Midbrain (tissue), 1 donor: Measurements from ENCODE around the gene PRRG1.
"Not testable (repeated sequence)": the region's sequence is repeated elsewhere in the genome, so short reads cannot be mapped to it uniquely, and the experiment has no call there.

Source experiments
- DNase-seq: peaks from one replicate; lab custom pipeline; 2025; lab: John Stamatoyannopoulos, UW

Gene PRRG1

DNA sequence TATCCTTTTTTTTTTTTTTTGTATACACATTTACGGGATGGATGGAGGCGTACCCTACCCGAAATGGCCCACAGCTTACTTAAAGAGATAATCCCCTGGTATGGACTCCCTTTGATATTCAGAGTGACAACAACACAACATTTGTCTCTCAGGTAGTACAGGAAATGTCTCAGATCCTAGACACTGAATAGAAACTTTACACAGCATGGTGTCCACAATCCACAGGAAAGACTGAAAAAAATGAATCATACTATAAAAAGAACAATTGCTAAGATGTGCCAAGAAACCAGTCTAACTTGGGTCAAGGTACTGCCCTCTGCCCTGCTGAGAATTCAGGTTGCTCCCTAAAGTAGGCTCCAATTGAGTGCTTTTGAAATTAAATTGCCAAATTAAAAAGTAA, 121.5 kb downstream of the PRRG1 start:
- DNase-seq, result no peak

GRCh38 chrX:37472836-37473235, 123.7 kb downstream of the PRRG1 start:
- no peak for DNase-seq

GRCh38 chrX:37474478-37474877, 125.3 kb downstream of the PRRG1 start:
- no peak for DNase-seq

- no peak for DNase-seq
These were observed 127.5 kb downstream of the PRRG1 start for GRCh38 chrX:37476571-37477170.

GRCh38 chrX:37484335-37484734, 135.2 kb downstream of the PRRG1 start:
- DNase-seq, result not testable (repeated sequence)

GRCh38 chrX:37485429-37485828, 136.3 kb downstream of the PRRG1 start:
- no peak for DNase-seq

GRCh38 chrX:37487271-37487670, 138.1 kb downstream of the PRRG1 start:
- no peak for DNase-seq

GRCh38 chrX:37488323-37488722, 139.2 kb downstream of the PRRG1 start:
- DNase-seq, result no peak

DNA sequence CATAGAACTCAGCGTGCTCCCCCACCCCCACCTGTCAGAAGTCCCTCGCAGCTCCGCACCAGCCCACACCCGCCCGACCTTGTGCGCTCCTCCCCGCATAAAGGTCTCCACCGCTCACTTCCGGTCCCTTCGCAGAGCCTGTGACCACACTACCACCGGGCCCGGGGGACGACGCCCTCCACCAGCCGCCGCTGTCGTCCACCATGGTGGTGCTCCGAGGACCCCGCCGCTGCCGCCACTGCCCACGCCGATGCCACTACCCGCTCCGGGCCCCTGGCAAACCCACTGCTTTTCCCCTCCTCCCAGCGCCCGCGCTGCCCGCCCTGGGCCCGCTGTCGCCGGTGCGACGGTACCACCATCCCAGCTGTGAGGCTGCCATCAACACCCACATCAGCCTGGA, 142.5 kb downstream of the PRRG1 start:
- no peak for DNase-seq

DNA sequence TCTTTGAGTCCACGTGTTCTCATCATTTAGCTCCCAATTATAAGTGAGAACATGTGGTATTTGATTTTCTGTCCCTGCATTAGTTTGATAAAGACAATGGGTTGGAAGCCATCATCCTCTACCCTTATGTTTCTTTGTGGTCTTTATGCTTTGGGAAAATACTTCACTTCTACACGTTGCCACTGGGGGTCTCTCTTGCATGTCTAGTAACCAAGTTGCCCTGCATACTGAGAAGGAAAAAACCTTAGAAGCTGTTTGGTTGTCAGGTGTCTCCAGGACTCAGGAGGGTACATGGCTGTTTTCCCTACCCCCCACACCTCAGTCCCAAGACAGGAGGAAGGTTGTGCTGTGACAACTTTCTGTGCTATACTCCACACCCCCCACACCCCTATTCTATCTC, 146.6 kb downstream of the PRRG1 start:
- not testable (repeated sequence) for DNase-seq

GRCh38 chrX:37497126-37497525, 148.0 kb downstream of the PRRG1 start:
- DNase-seq, result not testable (repeated sequence)

DNA sequence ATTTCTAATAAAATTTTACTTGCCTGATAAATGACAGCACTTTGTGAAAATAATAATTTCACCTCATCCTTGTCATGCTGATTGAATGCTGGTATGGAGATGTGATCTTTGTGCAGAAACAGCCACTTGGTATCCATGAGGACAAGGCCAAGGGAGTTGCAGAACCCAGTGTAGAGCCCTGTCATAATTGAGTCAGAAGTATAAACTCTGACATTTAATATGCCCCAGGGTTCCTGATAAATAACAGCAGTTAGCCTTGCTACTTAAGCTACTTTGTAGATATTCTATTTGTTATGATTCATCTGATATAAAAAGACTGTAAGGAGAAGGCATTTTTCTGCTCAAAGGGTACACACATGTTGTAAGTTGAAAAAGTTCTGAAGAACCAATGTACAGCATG, 149.2 kb downstream of the PRRG1 start:
- not testable (repeated sequence) for DNase-seq

GRCh38 chrX:37499649-37500048, 150.5 kb downstream of the PRRG1 start:
- DNase-seq, result not testable (repeated sequence)

GRCh38 chrX:37504991-37505390, 155.8 kb downstream of the PRRG1 start:
- no peak for DNase-seq
